ENCODE results near the gene TTLL3.

TTLL3 gene

GRCh38 chr3:9781978-9782603 lies 28.0 kb upstream of the TTLL3 start:
- no peak for DNase-seq (ENCODE audit: low read depth)

- no peak for DNase-seq (ENCODE audit: low read depth)
Observed at GRCh38 chr3:9782770-9783169, 27.3 kb upstream of the TTLL3 start.

GRCh38 chr3:9783954-9784353 lies 26.1 kb upstream of the TTLL3 start:
- no peak for DNase-seq (ENCODE audit: low read depth)

DNA sequence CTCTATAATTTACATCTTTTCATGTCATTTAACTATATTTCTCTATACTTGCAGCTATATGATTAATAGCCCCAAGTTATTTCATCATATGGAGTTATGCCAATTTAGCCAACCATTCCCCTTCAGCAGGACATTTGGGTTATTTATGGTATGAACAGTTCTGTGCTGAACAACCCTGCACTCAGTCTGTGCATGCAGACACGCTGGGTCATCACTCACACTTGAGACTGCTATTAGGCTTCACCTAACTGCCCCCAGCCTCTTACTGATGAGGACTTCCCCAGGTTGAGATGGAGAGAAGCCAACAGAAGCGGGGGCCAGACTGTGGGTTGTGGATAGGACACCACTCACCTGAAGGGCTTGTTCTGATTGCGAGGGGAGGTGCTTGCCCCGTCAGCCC lies 25.1 kb upstream of the TTLL3 start:
- DNase-seq (ENCODE audit: low read depth): peak; percentile 67

GRCh38 chr3:9785602-9786001 lies 24.5 kb upstream of the TTLL3 start:
- no peak for DNase-seq (ENCODE audit: low read depth)

DNA sequence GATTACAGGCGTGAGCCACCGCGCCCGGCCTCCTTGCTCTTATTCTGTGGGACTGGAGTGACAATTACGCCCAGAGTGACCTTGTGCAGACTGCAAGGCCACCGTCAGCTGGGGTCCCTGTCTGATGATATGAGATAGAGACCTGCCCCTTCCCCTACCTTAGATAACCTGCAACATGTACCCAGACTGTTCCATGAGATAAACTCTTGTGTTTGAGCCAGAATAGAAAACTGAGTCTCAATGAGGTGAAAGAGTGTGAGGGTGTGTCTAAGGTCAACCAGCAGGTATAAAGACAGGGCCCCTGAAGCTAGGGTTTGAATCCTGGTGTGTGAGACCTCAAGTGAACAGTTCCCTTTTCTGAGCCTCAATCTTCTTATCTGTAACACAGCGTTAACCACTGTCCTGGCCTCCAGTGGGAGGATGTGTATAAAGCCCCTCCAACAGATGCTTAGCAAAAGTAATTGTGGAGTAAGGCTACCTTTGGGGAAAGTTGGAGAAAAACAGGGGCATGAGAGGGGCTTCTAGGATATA lies 23.8 kb upstream of the TTLL3 start:
- no peak for DNase-seq (ENCODE audit: low read depth)

DNA sequence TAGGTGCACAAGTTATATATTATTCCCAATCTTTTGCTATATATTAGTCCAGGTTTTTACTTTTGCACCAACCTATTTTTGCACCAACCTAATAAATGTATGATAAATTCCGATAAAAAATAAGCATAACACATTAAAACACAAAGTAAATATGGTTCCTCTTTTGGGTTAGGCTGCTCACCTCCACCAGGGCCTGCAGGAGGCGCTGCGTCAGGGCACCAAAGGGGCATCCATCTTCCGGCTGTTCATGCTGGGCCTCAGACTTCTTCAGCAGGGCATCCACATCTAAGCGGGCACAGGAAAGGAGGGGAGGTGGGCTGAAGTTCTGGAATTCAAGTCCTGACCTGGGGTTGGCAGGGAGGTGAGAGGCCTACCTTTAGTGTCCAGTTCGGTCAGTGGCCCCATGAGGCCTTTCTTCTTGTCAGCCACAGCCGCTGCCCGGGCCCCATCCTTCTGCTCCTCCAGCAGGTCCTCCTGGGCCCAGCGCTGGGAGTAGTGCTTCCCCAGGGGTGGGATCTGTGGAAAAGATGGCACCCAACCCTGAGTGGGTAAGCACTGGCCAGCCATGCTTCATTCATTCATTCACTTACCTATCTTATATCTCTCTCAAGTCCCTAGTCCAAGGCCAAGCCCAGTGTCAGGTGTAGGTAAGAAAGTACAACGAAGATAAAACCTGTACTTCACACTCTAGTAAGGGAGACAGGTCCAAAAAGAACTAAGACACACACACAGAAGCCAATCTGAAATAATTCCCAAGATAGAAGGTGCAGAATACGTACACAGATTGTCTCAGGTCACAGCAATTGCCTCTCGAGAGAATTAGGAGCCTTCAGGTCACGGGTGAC lies 23.0 kb upstream of the TTLL3 start:
- DNase-seq (ENCODE audit: low read depth): no peak

DNA sequence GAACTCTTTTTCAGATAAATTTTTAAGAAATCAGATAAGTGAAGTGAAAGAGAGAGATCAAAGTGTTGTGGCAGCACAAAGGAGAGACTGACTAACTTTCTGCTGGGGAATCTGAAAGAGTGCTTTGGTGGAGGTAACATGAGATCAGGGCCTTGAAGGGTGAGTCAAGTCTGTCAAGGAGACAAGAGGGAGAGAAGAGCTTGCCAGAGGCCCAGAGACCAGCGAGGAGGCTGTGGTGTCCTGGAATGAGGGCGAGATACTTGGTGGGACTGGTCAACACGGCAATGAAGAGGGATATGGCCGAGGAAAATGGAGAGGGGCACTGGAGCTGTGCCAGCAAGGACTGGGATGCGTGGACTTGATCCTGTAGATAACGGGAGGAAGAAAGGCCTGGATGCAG lies 22.3 kb upstream of the TTLL3 start:
- no peak for DNase-seq (ENCODE audit: low read depth)

DNA sequence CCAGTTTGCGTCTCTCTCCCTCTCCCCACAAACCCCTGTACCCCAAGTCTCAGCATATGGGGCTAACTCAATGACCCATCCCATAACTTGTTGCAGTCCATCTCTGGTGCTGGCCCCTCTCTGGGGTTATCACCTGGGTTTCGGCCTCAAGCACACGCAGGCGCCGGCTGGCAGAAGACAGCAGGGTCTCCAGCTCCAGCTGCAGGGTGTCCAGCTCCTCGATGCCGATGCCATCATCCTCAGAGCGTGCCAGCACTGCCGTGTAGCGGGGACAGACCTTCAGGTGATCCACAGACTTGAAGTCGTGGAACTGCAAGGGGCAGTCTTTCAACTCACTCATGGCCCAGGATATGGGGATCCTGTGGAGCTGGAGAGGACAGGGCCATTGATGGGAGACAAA lies 18.9 kb upstream of the TTLL3 start:
- no peak for DNase-seq (ENCODE audit: low read depth)

- no peak for DNase-seq (ENCODE audit: low read depth)
Observed at GRCh38 chr3:9791790-9792404, 18.2 kb upstream of the TTLL3 start.

DNA sequence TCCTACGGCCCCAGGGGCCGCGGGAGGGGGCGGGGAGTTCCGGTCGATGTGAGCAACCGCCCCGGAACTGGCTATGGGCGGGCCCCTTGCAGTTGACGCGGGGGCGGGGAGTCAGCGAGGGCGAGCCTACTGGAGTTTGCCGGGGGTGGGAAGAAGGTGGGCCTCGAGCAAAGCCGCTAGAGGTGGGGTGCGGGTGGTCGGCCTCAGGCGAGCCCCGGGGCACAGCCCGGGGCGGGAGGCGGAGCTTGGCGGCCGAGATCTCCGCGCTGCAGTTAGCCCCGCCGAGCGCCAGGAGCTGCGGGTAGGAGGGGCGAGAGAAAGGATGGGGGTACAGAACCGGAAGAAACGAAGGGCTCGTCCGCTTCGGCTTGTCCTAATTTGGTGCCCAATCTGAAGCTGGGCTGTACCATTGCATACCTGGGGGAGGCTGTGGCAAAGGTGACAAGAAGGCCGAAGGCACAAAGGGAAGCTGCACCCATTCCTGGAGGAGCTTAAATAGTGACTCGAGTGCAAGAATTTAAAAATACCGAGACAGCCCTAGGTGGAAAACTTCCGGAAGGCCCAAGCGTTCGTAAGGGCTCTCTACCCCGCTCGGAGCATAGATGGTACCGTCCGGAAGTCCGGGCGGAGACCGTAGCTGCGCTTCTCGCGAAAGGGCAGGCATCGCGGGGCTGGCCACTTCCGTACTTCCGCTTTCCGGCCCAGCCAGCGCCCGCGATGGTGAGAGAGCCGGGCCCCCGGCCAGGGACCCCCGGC lies 17.5 kb upstream of the TTLL3 start, which contains the start of the genes ARPC4 and TADA3:
ARPC4 (plus strand) TSS at position 678 of the 756 bp plus-strand sequence; CDS start at position 718, 40 bp downstream.
TADA3 (minus strand) TSS at position 69 of the 756 bp plus-strand sequence. CDS start 1,007 bp downstream, outside the sequence.
- DNase-seq (ENCODE audit: low read depth): peak; percentile 96

- DNase-seq (ENCODE audit: low read depth): peak; percentile 64
Observed at GRCh38 chr3:9793161-9793781, 16.8 kb upstream of the TTLL3 start.

- no peak for DNase-seq (ENCODE audit: low read depth)
Observed at GRCh38 chr3:9794400-9794799, 15.7 kb upstream of the TTLL3 start.

DNA sequence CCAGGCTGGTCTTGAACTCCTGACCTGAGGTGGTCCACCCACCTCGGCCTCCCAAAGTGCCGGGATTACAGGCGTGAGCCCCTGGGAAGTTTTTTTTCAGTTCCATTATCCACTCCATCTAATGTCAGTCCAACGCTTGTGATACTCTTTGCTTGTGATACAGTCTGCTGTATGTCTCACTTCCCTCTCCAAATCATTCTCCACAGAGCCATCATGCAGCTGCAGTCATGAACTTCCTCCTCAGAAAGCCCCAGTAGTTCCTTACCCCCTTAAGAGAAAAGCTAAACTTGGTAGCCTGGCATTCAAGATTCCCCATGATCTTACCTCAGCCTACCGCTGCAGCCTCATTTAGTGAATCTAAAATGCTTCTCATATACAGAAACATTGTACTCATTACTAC lies 14.9 kb upstream of the TTLL3 start:
- DNase-seq (ENCODE audit: low read depth): no peak

DNA sequence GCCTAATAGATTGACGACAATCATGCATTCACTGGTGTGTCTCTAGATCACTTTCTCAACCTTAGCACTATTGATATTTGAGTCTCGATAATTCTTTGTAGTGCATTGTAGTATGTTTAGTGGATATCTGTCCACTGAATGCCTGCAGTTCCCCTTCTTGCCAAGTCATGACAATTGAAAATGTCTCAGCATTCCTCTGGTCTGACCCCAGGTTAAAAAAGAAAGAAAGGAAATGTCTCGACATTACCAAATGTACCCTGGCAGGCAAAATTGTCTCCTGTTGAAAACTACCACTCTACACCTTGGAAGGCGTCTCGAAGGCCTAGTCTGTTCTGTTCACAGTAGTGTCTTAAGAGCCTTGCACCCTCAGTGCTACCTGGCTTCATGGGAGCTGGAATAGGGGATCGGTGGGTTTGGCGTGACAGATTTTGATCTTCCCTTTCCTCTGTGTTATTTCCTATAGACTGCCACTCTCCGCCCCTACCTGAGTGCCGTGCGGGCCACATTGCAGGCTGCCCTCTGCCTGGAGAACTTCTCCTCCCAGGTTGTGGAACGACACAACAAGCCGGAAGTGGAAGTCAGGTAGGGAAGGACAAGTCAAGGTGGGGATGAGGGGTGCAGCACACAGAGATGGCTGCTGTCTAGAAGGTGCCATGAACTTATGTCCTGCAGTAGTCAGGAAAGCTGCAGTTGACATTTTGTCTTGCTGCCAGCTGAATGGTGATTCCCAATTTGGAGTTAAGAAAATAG lies 12.7 kb upstream of the TTLL3 start:
- DNase-seq (ENCODE audit: low read depth): no peak

GRCh38 chr3:9800529-9800928 lies 9.5 kb upstream of the TTLL3 start:
- no peak for DNase-seq (ENCODE audit: low read depth)

DNA sequence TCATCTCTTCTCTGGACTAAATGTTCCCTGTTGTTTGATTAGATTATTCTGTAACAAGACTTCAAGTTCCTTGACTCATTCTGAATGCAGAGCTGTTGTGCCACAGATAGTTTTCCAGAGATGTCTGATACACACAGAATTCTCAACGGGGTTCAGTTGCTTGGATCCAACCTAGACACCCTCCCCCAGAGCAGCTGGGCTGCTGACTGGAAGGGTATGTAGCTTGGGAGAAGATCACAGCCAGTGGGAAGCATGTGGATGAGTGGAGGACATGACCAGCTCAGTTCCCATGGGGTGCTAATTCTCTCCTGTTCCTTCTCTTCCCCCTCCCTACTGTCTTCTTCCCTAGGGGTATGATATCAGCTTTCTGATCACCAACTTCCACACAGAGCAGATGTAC lies 6.6 kb upstream of the TTLL3 start:
- DNase-seq (ENCODE audit: low read depth): no peak

DNA sequence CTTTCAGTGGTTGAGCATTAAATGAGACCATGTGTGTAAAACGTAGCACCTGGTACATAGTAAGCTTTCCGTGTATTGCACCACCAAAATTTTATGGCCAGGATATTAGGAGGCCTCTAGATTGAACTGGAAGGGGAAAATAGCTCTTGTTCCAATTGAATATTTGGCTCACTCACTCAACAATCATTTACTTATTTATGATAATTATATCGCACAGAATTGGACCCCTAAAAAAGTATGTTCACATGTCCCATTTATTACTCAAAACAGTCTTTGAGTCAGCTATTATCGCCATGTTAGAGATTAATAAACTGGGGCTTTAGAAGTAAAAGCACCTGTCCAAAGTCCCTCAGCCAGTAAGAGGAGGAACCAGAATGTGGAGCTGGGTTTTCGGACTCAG lies 5.1 kb upstream of the TTLL3 start:
- no peak for DNase-seq (ENCODE audit: low read depth)

GRCh38 chr3:9806137-9806536 lies 3.9 kb upstream of the TTLL3 start:
- DNase-seq (ENCODE audit: low read depth): no peak

- DNase-seq (ENCODE audit: low read depth): no peak
Observed at GRCh38 chr3:9806688-9807589, 3.1 kb upstream of the TTLL3 start.

Data from amniotic epithelial cell (primary cell).